GM23338 (cell line): ENCODE results near the gene SPHK1. TPM values are rescaled to one million over a fixed set of nuclear protein-coding genes. Genes with fewer than 3 reads are reported as not detected.
"Not testable (repeated sequence)": the region's sequence is repeated elsewhere in the genome, so short reads cannot be mapped to it uniquely, and the experiment has no call there.

Experiments used
- ATAC-seq: fragments of 200-7000 bp; cut with Tn5 transposase; 3 replicates; pipeline ENCODE4 v1.9.1; 2020
- DNase-seq: peaks from one replicate; pipeline ENCODE4 v3.0.0-alpha.2; 2015; ENCODE audit warnings: low spot score
- H2AFZ ChIP-seq: fragments of 200-600 bp; sonication (generic); 2 replicates; pipeline ENCODE4 v1.8.0; 2016; ENCODE audit warnings: antibody characterized with exemption, mild to moderate bottlenecking, moderate library complexity
- H3F3A ChIP-seq: fragments of 200-600 bp; sonication (generic); replicated peaks from 2 replicates; pipeline ENCODE4 v1.8.0; 2017; ENCODE audit warnings: antibody characterized with exemption, mixed run types, low read depth
- H3K27ac ChIP-seq: fragments of 200-600 bp; sonication (generic); 2 replicates; pipeline ENCODE4 v1.6.1; 2016; ENCODE audit warnings: low read depth
- H3K27me3 ChIP-seq: fragments of 200-600 bp; sonication (generic); 2 replicates; pipeline ENCODE4 v1.8.0; 2016; ENCODE audit warnings: mild to moderate bottlenecking, mixed run types, moderate library complexity; ENCODE audit not compliant: insufficient read depth
- H3K36me3 ChIP-seq: fragments of 200-600 bp; sonication (generic); 2 replicates; pipeline ENCODE4 v1.8.0; 2016; ENCODE audit warnings: mild to moderate bottlenecking; ENCODE audit not compliant: insufficient read depth
- H3K4me1 ChIP-seq: fragments of 200-600 bp; sonication (generic); 2 replicates; pipeline ENCODE4 v1.8.0; 2016; ENCODE audit warnings: mild to moderate bottlenecking, moderate library complexity; ENCODE audit not compliant: insufficient read depth
- H3K4me2 ChIP-seq: fragments of 200-600 bp; sonication (generic); 2 replicates; pipeline ENCODE4 v1.7.1; 2017; ENCODE audit warnings: mixed run types
- H3K4me3 ChIP-seq: fragments of 200-600 bp; sonication (generic); 2 replicates; pipeline ENCODE4 v1.6.1; 2016; ENCODE audit warnings: mixed run types
- H3K79me2 ChIP-seq: fragments of 200-600 bp; sonication (generic); replicated peaks from 2 replicates; pipeline ENCODE4 v1.8.0; 2017; ENCODE audit warnings: mild to moderate bottlenecking; ENCODE audit not compliant: insufficient read depth
- H3K9me2 ChIP-seq: fragments of 200-600 bp; sonication (generic); 2 replicates; pipeline ENCODE4 v1.8.0; 2017; ENCODE audit not compliant: insufficient read depth
- H4K20me1 ChIP-seq: fragments of 200-600 bp; sonication (generic); replicated peaks from 2 replicates; pipeline ENCODE4 v1.8.0; 2017; ENCODE audit warnings: mild to moderate bottlenecking; ENCODE audit not compliant: insufficient read depth
- H3K27ac Mint-ChIP-seq: 2 replicates; pipeline ENCODE4 v1.8.0; 2020; ENCODE audit warnings: inconsistent platforms, mild to moderate bottlenecking, moderate library complexity, mixed read lengths
- H3K27me3 Mint-ChIP-seq: 3 replicates; pipeline ENCODE4 v1.8.0; 2022; ENCODE audit warnings: low read depth, mild to moderate bottlenecking, moderate library complexity, mixed read lengths, inconsistent platforms; ENCODE audit not compliant: insufficient read depth, poor library complexity
- H3K36me3 Mint-ChIP-seq: 3 replicates; pipeline ENCODE4 v1.8.0; 2021; ENCODE audit warnings: low read depth, mild to moderate bottlenecking, inconsistent platforms, moderate library complexity, mixed read lengths
- H3K4me1 Mint-ChIP-seq: 3 replicates; pipeline ENCODE4 v1.8.0; 2020; ENCODE audit warnings: mild to moderate bottlenecking, inconsistent platforms, mixed read lengths
- H3K4me3 Mint-ChIP-seq: 3 replicates; pipeline ENCODE4 v1.8.0; 2021; ENCODE audit warnings: moderate library complexity, mild to moderate bottlenecking, inconsistent platforms, mixed read lengths
- H3K9me3 Mint-ChIP-seq: 3 replicates; pipeline ENCODE4 v1.8.0; 2020; ENCODE audit warnings: moderate library complexity, mild to moderate bottlenecking, inconsistent platforms, mixed read lengths
- CREB1 ChIP-seq: fragments of 250-450 bp; sonication (Bioruptor Pico); IDR thresholded peaks from 2 replicates; pipeline ENCODE4 v1.5.0; 2020; ENCODE audit warnings: low read depth, mild to moderate bottlenecking, moderate library complexity
- CTCF ChIP-seq, 2 experiments: fragments of 200-600 bp in 1 of 2; sonication (generic) in 1 of 2; conservative IDR thresholded peaks; 2 replicates each; pipeline versions ENCODE4 v1.5.1 to v1.6.1; 2016 to 2017; ENCODE audit warnings: antibody characterized with exemption in 2 of 2, low read depth in 2 of 2, mild to moderate bottlenecking in 2 of 2, moderate library complexity in 1 of 2
- EZH2 ChIP-seq: fragments of 200-600 bp; sonication (generic); IDR thresholded peaks from one replicate; pipeline ENCODE4 v1.8.0; 2017; ENCODE audit warnings: antibody characterized with exemption, mild to moderate bottlenecking, low read depth; ENCODE audit not compliant: unreplicated experiment
- EZH2phosphoT487 ChIP-seq: fragments of 200-600 bp; sonication (generic); IDR thresholded peaks from one replicate; pipeline ENCODE4 v1.8.1; 2018; ENCODE audit warnings: antibody characterized with exemption; ENCODE audit not compliant: unreplicated experiment
- JUNB ChIP-seq: IDR thresholded peaks from one replicate; pipeline ENCODE4 v1.6.1; 2016; ENCODE audit warnings: antibody characterized with exemption; ENCODE audit not compliant: unreplicated experiment
- NANOG ChIP-seq: IDR thresholded peaks from 2 replicates; pipeline ENCODE4 v1.6.1; 2016; ENCODE audit warnings: antibody characterized with exemption, borderline replicate concordance
- POLR2AphosphoS5 ChIP-seq: IDR thresholded peaks from 2 replicates; pipeline ENCODE4 v1.6.1; 2016; ENCODE audit warnings: antibody characterized with exemption, low read depth
- STAT1 ChIP-seq: IDR thresholded peaks from one replicate; pipeline ENCODE4 v1.6.1; 2016; ENCODE audit warnings: antibody characterized with exemption; ENCODE audit not compliant: unreplicated experiment
- ZNF114 ChIP-seq: fragments of 250-450 bp; sonication (Bioruptor Pico); IDR thresholded peaks from 2 replicates; pipeline ENCODE4 v1.5.0; 2020; ENCODE audit warnings: mild to moderate bottlenecking, moderate library complexity
- ZNF331 ChIP-seq: fragments of 250-450 bp; sonication (Bioruptor Pico); IDR thresholded peaks from 2 replicates; pipeline ENCODE4 v1.5.0; 2020; ENCODE audit warnings: low read depth, mild to moderate bottlenecking, moderate library complexity
- polyA plus RNA-seq: library from polyadenylated mRNA; unstranded; fragments of >200 nt; fragmentation: Nextera tagmentation; extraction: Ambion mirVana; gene quantifications from 2 replicates; pipeline ENCODE4 v1.2.1, GENCODE V29; 2016
- total RNA-seq: library from RNA; depleted of rRNA; stranded (reverse); fragments of >200 nt; shearing (Covaris generic); gene quantifications from 2 replicates; pipeline ENCODE4 v1.2.3, GENCODE V29; 2014
- TF ChIP-seq, protein P1 (sequence below): IDR thresholded peaks from one replicate; pipeline ENCODE4 v1.6.1; 2018; ENCODE audit warnings: antibody characterized with exemption; ENCODE audit not compliant: unreplicated experiment

The SPHK1 gene
- total and polyA plus RNA-seq, 2 experiments from 2014 or later, result 1.3 to 3.2 TPM

DNA sequence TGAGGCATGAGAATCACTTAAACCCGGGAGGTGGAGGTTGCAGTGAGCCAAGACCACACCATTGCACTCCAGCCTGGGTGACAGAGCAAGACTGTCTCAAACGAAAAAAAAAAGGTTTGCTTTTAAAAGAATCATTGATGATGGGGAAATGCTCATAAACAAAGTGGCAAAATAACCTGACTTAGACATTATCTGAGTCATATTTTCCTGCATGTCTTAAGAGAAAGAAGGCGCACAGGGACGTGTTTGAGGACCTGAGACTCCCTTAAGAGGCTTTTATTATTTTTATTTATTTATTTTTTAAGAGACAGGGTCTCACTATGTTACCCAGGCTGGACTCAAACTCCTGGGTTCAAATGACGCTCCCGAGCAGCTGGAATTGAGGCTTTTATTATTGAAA is 25.0 kb upstream of the SPHK1 start:
- Mint-ChIP-seq H3K4me1 (peaks cover 10% of the 10 kb centered on the region; the same call in 2 of the 3 replicates), H3K27me3 (peaks cover 5% of the 10 kb centered on the region), H3K27ac (no peak overlapping the region), H3K36me3 (no peaks in the 10 kb centered on the region; the same call in 2 of the 3 replicates), H3K9me3 (no peaks in the 10 kb centered on the region), H3K4me3 (no peak overlapping the region)
- no peak overlapping the region for H2AFZ ChIP-seq
- H3K27me3 ChIP-seq, result no peaks in the 10 kb centered on the region
- no peaks in the 10 kb centered on the region for H3K79me2 ChIP-seq
- H3F3A ChIP-seq, result no peaks in the 10 kb centered on the region
- H3K27ac ChIP-seq, result no peak overlapping the region
- H4K20me1 ChIP-seq, result no peaks in the 10 kb centered on the region
- H3K4me3 ChIP-seq, result no peak overlapping the region
- no peak for TF ChIP-seq POLR2AphosphoS5
- no peak for TF ChIP-seq ZNF331 (CRISPR knock-in tag)
- no peak for TF ChIP-seq CTCF (conservative IDR thresholded peaks at IDR 0.05; ENCODE audit: low read depth in 2 of 2)
- no peak for TF ChIP-seq CREB1 (CRISPR knock-in tag)
- no peak for TF ChIP-seq ZNF114 (CRISPR knock-in tag)
- TF ChIP-seq NANOG, result no peak
- H3K36me3 ChIP-seq, result no peaks in the 10 kb centered on the region
- H3K4me2 ChIP-seq, result no peak overlapping the region
- no peaks in the 10 kb centered on the region for H3K9me2 ChIP-seq
- no peak for DNase-seq
- H3K4me1 ChIP-seq, result peaks cover 6% of the 10 kb centered on the region
- no peak for ATAC-seq

- H3K4me2 ChIP-seq, H3K4me1 Mint-ChIP-seq, H3K4me3 Mint-ChIP-seq, H3K27ac ChIP-seq, H3K4me3 ChIP-seq, ATAC-seq, H3K27me3 ChIP-seq, DNase-seq, H3K9me2 ChIP-seq, H4K20me1 ChIP-seq, H3K9me3 Mint-ChIP-seq, H3K36me3 Mint-ChIP-seq, H3K36me3 ChIP-seq, H2AFZ ChIP-seq, H3K4me1 ChIP-seq, H3K27me3 Mint-ChIP-seq, H3K79me2 ChIP-seq, H3K27ac Mint-ChIP-seq, H3F3A ChIP-seq: not testable (repeated sequence)
These were observed 24.6 kb upstream of the SPHK1 start for GRCh38 chr17:76359776-76360175.

- H3K36me3 Mint-ChIP-seq, result no peaks in the 10 kb centered on the region
- no peak overlapping the region for H2AFZ ChIP-seq
- no peak overlapping the region for H3K27ac Mint-ChIP-seq
- no peaks in the 10 kb centered on the region for H3K79me2 ChIP-seq
- ATAC-seq (no peak), DNase-seq (no peak)
- H3K4me1 ChIP-seq, result peaks cover 4% of the 10 kb centered on the region
- H3K27me3 ChIP-seq, result no peaks in the 10 kb centered on the region
- no peaks in the 10 kb centered on the region for H4K20me1 ChIP-seq
- H3K27me3 Mint-ChIP-seq, result peaks cover 5% of the 10 kb centered on the region
- peaks cover 10% of the 10 kb centered on the region; the same call in 2 of the 3 replicates for H3K4me1 Mint-ChIP-seq
- no peaks in the 10 kb centered on the region for H3K36me3 ChIP-seq
- H3K9me2 ChIP-seq, result no peaks in the 10 kb centered on the region
- no peak overlapping the region for H3K4me3 ChIP-seq
- no peak overlapping the region for H3K4me2 ChIP-seq
- no peak overlapping the region for H3K4me3 Mint-ChIP-seq
- H3F3A ChIP-seq, result no peaks in the 10 kb centered on the region
- no peak overlapping the region for H3K27ac ChIP-seq
- H3K9me3 Mint-ChIP-seq, result no peaks in the 10 kb centered on the region
- TF ChIP-seq ZNF114 (CRISPR knock-in tag), result no peak
- no peak for TF ChIP-seq NANOG
- TF ChIP-seq EZH2phosphoT487, result no peak
- TF ChIP-seq, protein P1, sequence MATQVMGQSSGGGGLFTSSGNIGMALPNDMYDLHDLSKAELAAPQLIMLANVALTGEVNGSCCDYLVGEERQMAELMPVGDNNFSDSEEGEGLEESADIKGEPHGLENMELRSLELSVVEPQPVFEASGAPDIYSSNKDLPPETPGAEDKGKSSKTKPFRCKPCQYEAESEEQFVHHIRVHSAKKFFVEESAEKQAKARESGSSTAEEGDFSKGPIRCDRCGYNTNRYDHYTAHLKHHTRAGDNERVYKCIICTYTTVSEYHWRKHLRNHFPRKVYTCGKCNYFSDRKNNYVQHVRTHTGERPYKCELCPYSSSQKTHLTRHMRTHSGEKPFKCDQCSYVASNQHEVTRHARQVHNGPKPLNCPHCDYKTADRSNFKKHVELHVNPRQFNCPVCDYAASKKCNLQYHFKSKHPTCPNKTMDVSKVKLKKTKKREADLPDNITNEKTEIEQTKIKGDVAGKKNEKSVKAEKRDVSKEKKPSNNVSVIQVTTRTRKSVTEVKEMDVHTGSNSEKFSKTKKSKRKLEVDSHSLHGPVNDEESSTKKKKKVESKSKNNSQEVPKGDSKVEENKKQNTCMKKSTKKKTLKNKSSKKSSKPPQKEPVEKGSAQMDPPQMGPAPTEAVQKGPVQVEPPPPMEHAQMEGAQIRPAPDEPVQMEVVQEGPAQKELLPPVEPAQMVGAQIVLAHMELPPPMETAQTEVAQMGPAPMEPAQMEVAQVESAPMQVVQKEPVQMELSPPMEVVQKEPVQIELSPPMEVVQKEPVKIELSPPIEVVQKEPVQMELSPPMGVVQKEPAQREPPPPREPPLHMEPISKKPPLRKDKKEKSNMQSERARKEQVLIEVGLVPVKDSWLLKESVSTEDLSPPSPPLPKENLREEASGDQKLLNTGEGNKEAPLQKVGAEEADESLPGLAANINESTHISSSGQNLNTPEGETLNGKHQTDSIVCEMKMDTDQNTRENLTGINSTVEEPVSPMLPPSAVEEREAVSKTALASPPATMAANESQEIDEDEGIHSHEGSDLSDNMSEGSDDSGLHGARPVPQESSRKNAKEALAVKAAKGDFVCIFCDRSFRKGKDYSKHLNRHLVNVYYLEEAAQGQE, result no peak
- TF ChIP-seq JUNB, result no peak
- no peak for TF ChIP-seq POLR2AphosphoS5
- TF ChIP-seq STAT1, result no peak
- TF ChIP-seq CREB1 (CRISPR knock-in tag), result no peak
- no peak for TF ChIP-seq EZH2
- TF ChIP-seq CTCF (conservative IDR thresholded peaks at IDR 0.05; ENCODE audit: low read depth in 2 of 2), result no peak
- no peak for TF ChIP-seq ZNF331 (CRISPR knock-in tag)
These were observed 23.9 kb upstream of the SPHK1 start for GRCh38 chr17:76360461-76360860.
